A673 (cell line): ENCODE results near the gene CAPZB. TPM values are rescaled to one million over a fixed set of nuclear protein-coding genes. Genes with fewer than 3 reads are reported as not detected.

Experiments used
- BruUV-seq: library from RNA; stranded (reverse); fragments of 400-500 nt; replicated peaks from 2 replicates; lab custom pipeline; 2021; lab: Mats Ljungman, UMichigan
- CTCF ChIA-PET: fragments of 300-600 bp; sonication (Branson Sonifier 250); formaldehyde crosslinking; loops from one replicate; lab custom pipeline; 2022; ENCODE audit warnings: antibody characterized with exemption; lab: Charles Lee
- POLR2A ChIA-PET: fragments of 300-600 bp; sonication (Branson Sonifier 250); formaldehyde crosslinking; loops from one replicate; lab custom pipeline; 2022; ENCODE audit warnings: antibody characterized with exemption; ENCODE audit not compliant: low non-redundant PET; lab: Charles Lee
- DNase-seq: peaks from one replicate; pipeline ENCODE4 v3.0.0-alpha.2; 2015; ENCODE audit warnings: low spot score
- H3K27ac ChIP-seq: fragments of 200-600 bp; sonication (generic); 2 replicates; pipeline ENCODE4 v1.5.1; 2016; ENCODE audit warnings: mixed run types, low read depth, mild to moderate bottlenecking, mixed read lengths, antibody characterized with exemption, low read length; ENCODE audit not compliant: poor library complexity, severe bottlenecking
- H3K27me3 ChIP-seq: fragments of 200-600 bp; sonication (generic); replicated peaks from 2 replicates; pipeline ENCODE4 v1.6.1; 2017; ENCODE audit warnings: mixed run types, low read depth, mild to moderate bottlenecking, mixed read lengths, antibody characterized with exemption, low read length; ENCODE audit not compliant: insufficient read depth, poor library complexity
- H3K36me3 ChIP-seq: fragments of 200-600 bp; sonication (generic); 2 replicates; pipeline ENCODE4 v1.6.1; 2016; ENCODE audit warnings: mixed run types, mild to moderate bottlenecking, mixed read lengths, antibody characterized with exemption, low read length; ENCODE audit not compliant: insufficient read depth, poor library complexity, severe bottlenecking
- H3K4me1 ChIP-seq: fragments of 200-600 bp; sonication (generic); 2 replicates; pipeline ENCODE4 v1.6.1; 2017; ENCODE audit warnings: mixed run types, mild to moderate bottlenecking, mixed read lengths, antibody characterized with exemption, low read length; ENCODE audit not compliant: insufficient read depth, poor library complexity, severe bottlenecking
- H3K4me3 ChIP-seq: fragments of 200-600 bp; sonication (generic); 2 replicates; pipeline ENCODE4 v1.5.1; 2016; ENCODE audit warnings: low read depth, mixed run types, mild to moderate bottlenecking, mixed read lengths, low read length; ENCODE audit not compliant: poor library complexity, severe bottlenecking
- H3K9me3 ChIP-seq: fragments of 200-600 bp; sonication (generic); 2 replicates; pipeline ENCODE4 v1.6.1; 2016; ENCODE audit warnings: mixed run types, low read depth, mild to moderate bottlenecking, mixed read lengths, antibody characterized with exemption, low read length; ENCODE audit not compliant: poor library complexity, severe bottlenecking
- CTCF ChIP-seq: fragments of 300-800, 200-600 bp; sonication (generic); conservative IDR thresholded peaks from 2 replicates; pipeline ENCODE4 v1.5.1; 2017; ENCODE audit warnings: low read depth, mild to moderate bottlenecking, antibody characterized with exemption, low read length, moderate library complexity, mixed read lengths
- EZH2 ChIP-seq: fragments of 200-600 bp; sonication (generic); IDR thresholded peaks from 2 replicates; pipeline ENCODE4 v1.6.1; 2017; ENCODE audit warnings: borderline replicate concordance, low read depth, mild to moderate bottlenecking, mixed read lengths, antibody characterized with exemption, low read length; ENCODE audit not compliant: poor library complexity, severe bottlenecking
- intact Hi-C: fragments of 100-400 bp; cut with micrococcal nuclease; formaldehyde crosslinking; loops from one replicate; pipeline ENCODE4 v1.10.0; 2022; ENCODE audit not compliant: unreplicated experiment
- total RNA-seq: library from RNA; stranded (reverse); gene quantifications from 2 replicates; pipeline ENCODE4 v1.2.3, GENCODE V29; 2021

The CAPZB gene
- total RNA-seq, 1 experiment from 2014 or later = 214 TPM

DNA sequence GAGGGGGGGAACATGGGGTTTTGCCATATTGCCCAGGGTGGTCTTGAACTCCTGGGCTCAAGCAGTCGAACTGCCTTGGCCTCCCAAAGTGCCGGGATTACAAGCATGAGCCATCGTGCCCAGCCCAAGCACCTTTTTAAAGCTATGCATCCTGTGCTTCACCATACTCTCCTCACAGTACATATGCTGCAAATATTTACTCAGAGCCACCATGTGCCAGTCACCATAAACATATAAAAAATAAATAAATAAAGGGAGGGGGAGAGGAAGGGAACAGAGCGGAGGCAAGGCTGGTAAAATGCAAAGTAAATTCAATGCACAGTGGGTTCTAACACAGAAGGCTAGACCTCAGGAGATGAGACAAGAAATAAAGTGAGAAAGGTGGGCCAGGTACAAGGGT lies 64.7 kb downstream of the CAPZB start:
- CTCF ChIA-PET = no interaction called here
- Histone ChIP-seq H3K9me3 (no peaks in the 10 kb centered on the region), H3K4me3 (no peak overlapping the region), H3K27me3 (no peaks in the 10 kb centered on the region), H3K36me3 (peaks cover 12% of the 10 kb centered on the region), H3K27ac (no peak overlapping the region), H3K4me1 (peaks cover 12% of the 10 kb centered on the region)
- no peak for DNase-seq
- intact Hi-C loops = no loop called here
- no peak for TF ChIP-seq CTCF
- no peak for TF ChIP-seq EZH2
- POLR2A ChIA-PET = no interaction called here
- no TSS peak for BruUV-seq

- Histone ChIP-seq H3K36me3 (peaks cover 12% of the 10 kb centered on the region), H3K9me3 (no peaks in the 10 kb centered on the region), H3K4me1 (peaks cover 12% of the 10 kb centered on the region), H3K27me3 (no peaks in the 10 kb centered on the region), H3K27ac (no peak overlapping the region), H3K4me3 (no peak overlapping the region)
- ChIA-PET CTCF (no interaction called here), POLR2A (no interaction called here)
- intact Hi-C loops = no loop called here
- TF ChIP-seq CTCF (no peak), EZH2 (no peak)
- no TSS peak for BruUV-seq
- no peak for DNase-seq
These were observed 65.6 kb downstream of the CAPZB start for GRCh38 chr1:19419691-19420090.

DNA sequence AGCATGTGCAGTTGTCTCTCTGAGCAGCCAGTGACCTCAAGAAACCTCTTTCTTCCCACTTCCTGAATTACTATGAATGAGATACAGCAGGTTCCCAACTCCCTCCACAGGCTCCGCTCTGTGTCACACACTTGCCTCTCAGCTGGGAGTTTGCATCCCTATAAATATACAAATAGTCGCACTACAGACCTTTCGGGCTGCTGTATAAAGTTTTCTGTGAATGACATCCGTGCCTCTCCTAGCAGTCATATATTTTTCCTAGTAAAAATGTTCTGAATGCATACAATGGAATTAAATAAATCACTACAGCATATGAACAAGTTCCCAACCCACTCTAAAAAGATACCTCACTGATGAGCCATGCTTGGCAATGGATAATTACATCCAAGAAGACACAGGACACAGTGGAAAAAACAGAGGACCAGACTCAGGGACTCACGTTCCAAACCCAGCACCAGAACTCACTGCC lies 66.8 kb downstream of the CAPZB start:
- DNase-seq = no peak
- H3K36me3 ChIP-seq = peaks cover 12% of the 10 kb centered on the region
- intact Hi-C loops = no loop called here
- ChIA-PET CTCF (no interaction called here), POLR2A (interaction anchor here (0.7 kb wide), 1 partner anchor 229 kb away, joined by 24 read pairs; no protein-coding TSS in a partner anchor)
- H3K27ac ChIP-seq = no peak overlapping the region
- H3K4me1 ChIP-seq = peaks cover 10% of the 10 kb centered on the region
- H3K27me3 ChIP-seq = no peaks in the 10 kb centered on the region
- H3K4me3 ChIP-seq = no peak overlapping the region
- no peak for TF ChIP-seq EZH2
- no peak for TF ChIP-seq CTCF
- no TSS peak for BruUV-seq
- no peaks in the 10 kb centered on the region for H3K9me3 ChIP-seq
